ENCODE results near the gene BPIFB1.

Gene BPIFB1

GRCh38 chr20:33323236-33323635 is 40.2 kb downstream of the BPIFB1 start:
- no peak for DNase-seq (ENCODE audit: low read depth in 2 of 2)

DNA sequence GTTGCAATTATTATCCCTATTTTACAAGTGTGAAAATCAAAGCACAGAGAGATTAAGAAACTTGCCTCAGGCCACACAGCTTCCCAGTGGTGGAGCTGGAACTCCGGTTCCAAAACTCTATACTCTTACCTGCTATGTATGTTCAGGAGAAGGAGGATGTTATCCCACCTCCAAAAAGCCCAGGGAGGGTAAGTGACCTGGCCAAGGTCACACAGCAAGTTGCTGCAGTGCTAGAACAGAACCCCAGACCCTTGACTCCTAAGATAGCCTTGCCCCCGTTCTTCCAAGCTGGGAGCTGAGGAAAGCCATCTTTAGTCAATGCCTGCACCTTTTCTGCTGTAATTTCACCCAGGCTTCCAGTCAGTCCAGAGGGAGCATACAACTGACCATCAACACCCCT is 42.3 kb downstream of the BPIFB1 start:
- no peak for DNase-seq (ENCODE audit: low read depth in 2 of 2)

DNA sequence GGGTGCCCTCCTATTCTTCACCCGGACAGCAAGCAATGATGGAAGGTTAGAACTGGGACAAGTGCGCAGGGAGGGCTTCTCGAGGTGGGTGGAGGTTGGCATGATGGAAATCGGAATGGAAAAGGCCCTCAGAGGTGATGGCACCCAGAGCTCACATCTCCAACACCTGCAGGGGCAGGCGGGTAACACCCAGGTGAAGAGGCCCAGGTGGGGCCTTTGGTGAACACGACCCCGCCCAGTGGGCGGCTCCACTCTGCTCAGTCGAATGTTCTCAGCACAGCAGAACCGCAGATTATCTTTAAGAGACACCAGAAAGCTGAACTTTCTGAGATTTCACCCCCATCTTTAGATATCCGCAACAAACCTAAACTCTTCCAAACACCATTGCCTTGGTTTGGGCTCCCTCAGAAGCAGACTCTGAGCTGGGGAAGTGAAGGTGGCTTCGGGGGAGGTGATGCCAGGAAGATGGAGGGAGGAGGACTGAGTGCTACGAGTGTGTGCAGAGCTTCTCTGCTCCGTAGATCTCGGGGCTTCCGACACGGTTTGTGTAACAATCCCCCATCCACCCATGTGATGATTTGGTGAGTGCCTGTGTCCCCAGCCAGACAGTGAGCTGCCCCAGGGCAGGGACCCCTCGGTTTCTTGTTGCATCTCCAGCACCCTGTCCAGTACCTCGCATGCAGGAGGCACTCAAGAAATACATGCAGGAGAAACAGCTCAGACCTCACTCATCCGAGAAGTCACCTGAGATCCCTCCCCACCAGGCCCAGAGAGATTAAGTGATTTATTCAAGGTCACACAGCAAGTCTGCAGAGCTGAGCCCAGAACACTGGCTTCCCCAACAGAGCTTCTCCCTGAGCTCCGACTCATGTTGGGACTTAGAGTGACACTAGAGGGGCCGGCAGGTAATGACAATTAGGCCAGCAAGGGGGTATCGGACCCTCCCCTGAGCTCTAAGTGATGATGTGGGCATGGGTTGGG is 45.4 kb downstream of the BPIFB1 start:
- no peak for DNase-seq (ENCODE audit: low read depth in 2 of 2)

DNA sequence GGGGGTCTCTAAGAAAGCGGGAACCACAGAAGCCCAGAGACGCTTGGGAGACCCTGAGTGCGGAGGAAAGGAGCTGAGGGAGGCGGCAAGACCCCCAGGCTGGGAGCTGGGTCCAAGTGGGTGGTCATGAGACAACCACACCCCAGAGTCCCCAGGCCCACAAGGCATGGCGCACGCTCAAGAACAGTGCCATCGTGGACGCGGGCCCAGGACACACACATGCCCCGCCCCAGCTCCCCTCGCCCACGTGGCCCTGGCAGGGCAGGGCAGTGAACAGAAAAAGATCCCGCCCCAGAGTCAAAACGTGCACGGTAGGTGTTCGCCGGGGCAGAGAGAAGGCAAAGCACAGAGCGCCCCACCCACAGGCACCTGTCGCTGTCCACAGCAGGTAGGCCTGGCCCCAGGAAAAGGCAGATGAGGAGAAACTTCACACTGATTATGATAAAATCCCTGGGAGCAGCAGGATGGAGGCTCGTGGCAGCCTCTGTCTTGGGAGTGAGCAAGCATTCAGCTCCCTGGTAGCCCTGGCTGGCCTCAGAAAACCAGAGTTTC is 50.0 kb downstream of the BPIFB1 start:
- DNase-seq (ENCODE audit: low read depth in 2 of 2), result no peak

- DNase-seq (ENCODE audit: low read depth in 2 of 2), result no peak
These were observed 50.6 kb downstream of the BPIFB1 start for GRCh38 chr20:33333616-33334015.

GRCh38 chr20:33334111-33334510 is 51.1 kb downstream of the BPIFB1 start:
- no peak for DNase-seq (ENCODE audit: low read depth in 2 of 2)

DNA sequence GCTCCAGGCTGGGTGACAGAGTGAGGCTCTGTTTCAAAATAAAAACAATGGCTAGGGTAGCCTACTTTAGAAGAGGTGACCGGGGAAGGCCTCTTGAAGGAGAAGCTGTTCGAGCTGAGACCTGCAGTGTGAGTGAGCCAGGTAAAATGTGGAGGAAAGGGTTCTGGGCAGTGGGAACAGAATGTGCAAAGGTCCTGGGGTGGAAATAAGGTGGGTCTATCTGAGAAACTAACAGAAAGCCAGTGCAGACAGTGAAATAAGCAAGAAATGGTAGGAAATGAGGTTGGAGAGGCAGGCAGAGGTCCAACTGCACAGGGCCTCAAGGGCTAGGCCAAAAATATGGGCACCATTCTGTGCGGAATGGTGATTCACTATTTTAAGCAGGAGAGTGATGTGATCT is 53.4 kb downstream of the BPIFB1 start:
- no peak for DNase-seq (ENCODE audit: low read depth in 2 of 2)

DNA sequence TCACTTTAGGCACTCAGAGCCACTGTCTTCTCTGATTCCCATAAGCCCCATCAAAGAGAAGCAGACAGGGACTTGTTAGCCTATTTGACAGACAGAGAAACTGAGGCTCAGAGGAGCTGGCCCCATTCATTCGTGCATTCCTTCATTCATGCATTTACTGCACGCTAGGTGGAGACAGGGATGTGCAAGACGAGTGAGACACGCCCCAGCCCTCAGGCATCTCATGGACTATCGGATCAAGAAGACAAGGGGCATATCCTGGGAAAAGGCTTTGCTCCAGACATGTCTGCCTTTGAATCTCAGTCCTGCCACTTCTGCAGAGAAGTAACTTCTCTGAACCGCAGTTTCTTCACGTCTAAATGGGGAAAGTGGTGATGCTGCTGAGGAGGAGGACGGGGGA is 54.1 kb downstream of the BPIFB1 start:
- DNase-seq (ENCODE audit: low read depth in 2 of 2), result no peak

- DNase-seq (ENCODE audit: low read depth in 2 of 2), result no peak
These were observed 54.6 kb downstream of the BPIFB1 start for GRCh38 chr20:33337531-33338165.

- DNase-seq (ENCODE audit: low read depth in 2 of 2), result no peak
These were observed 55.6 kb downstream of the BPIFB1 start for GRCh38 chr20:33338467-33339258.

DNA sequence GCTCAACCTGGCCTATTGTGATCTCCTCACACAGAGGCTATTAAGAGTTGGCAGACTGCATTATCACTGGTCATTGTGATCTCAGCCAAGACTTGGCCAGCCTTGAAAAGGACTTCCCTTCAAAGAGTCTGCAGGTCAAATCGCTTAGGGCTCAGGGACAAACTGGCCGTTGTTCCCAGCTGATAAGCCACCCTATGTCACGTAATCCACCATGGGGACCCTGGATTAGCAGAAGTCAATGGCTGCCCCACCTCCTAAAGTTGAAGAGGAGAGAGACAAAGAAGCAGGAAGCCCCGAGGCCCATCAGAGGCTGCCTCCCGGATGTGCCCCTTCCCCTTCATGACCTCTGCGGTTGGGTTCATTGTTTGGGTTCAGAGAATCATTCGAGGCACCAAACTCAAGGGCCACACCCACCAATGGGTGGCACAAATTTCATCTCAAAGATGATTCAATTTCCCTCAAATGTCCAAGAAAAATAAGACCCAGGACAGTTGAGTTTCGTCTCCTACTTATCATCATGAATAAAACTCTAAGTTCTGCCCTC is 56.6 kb downstream of the BPIFB1 start:
- no peak for DNase-seq (ENCODE audit: low read depth in 2 of 2)

DNA sequence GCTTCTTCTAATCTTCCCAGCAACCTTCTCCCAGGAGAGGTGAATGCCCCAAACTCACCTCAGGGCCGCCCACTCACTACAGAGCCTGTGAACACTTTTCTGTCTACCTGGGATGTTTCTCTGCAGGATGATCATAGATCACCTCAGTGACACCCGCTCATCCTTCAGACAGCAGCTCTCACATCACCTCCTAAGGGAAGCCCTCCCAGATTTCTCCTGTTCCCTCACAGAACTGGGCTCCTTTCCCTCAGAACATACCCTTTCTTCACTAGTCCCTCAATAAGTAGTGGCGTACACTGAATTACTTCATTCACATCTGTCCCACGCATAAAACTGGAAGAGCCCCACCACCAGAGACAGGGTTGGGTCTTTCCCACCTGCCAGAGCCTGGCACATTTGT is 60.5 kb downstream of the BPIFB1 start:
- no peak for DNase-seq (ENCODE audit: low read depth in 2 of 2)

GRCh38 chr20:33345342-33345741 is 62.3 kb downstream of the BPIFB1 start:
- DNase-seq (ENCODE audit: low read depth in 2 of 2), result no peak

DNA sequence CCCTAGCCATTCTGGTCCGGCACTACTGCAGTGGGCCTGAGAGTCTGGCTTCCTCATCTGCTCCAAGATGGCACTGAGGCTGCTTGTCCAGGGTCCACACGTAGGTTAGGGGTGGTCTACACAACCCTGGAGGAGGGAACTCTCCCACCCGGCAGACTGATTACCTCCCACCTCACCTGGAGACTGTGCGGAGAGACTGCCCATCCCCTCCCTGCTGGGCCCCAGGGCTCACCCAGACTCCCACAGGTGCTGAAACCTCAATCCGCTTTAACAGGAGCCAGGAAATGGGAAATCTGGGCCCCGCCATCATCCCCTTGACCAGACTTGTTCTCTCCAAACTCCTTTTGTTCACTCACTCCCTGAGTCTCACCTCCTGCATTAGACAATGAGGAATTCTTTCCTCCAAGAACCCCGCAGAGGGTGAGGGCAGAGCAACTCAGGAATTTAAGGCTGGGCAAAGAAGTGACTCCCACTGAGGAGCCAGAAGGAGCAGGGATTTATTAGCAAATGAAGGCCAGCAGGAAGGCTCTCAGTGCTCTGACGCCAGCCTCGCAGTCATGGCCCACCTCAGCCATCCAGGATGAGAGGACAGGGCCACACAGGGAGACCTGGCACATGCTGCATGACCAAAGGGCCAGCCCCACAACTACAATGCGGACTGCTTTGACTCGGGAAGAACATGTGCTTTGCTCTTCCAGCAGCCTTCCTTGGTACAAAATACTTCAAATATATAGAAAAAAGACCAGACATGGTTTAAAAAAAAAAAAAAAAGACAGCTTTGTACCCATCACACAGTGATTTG is 65.3 kb downstream of the BPIFB1 start:
- DNase-seq (ENCODE audit: low read depth in 2 of 2), result no peak

GRCh38 chr20:33349493-33349892 is 66.5 kb downstream of the BPIFB1 start:
- DNase-seq (ENCODE audit: low read depth in 2 of 2), result no peak

GRCh38 chr20:33351696-33352095 is 68.7 kb downstream of the BPIFB1 start:
- DNase-seq (ENCODE audit: low read depth in 2 of 2), result no peak

- no peak for DNase-seq (ENCODE audit: low read depth in 2 of 2)
These were observed 69.4 kb downstream of the BPIFB1 start for GRCh38 chr20:33352258-33353012.

- no peak for DNase-seq (ENCODE audit: low read depth in 2 of 2)
These were observed 70.0 kb downstream of the BPIFB1 start for GRCh38 chr20:33353013-33353402.

Data from stimulated activated CD8-positive, alpha-beta memory T cell treated with anti-CD3 and anti-CD28 coated beads, Interleukin-7, amount 100 ng/mL, for 4 hours (primary cell).